ENCODE data around the gene RRP7A. TPM values are rescaled to one million over a fixed set of nuclear protein-coding genes. Genes with fewer than 3 reads are reported as not detected.
"Not testable (repeated sequence)": the region's sequence is repeated elsewhere in the genome, so short reads cannot be mapped to it uniquely, and the experiment has no call there.

The RRP7A gene
- total and polyA plus RNA-seq, 2 donors (not counting 3 experiments of a cell fraction or from before 2014, with no cell fraction given): 35.3 to 83.7 TPM

GRCh38 chr22:42553475-42554361 is 34.1 kb upstream of the RRP7A start, which contains the start of gene SERHL2:
SERHL2 (plus strand) TSS chr22:42553956; CDS start chr22:42554021, 65 bp downstream.
- FAIRE-seq (peak; percentile 95), DNase-seq (ENCODE audit: low read depth, low spot score) (peak; percentile 87)
- intact Hi-C loops (cut with micrococcal nuclease): loop anchor here (2.0 kb wide), 2 partner anchors 21 to 35 kb away; partner anchors contain the start of gene RRP7A
- dilution Hi-C loops (cut with MboI; ENCODE audit: extremely low pct_ligation_motif_present, low sequenced_read_pairs): no loop called here
- Histone ChIP-seq H3K9ac (replicated peaks; ENCODE audit: extremely low read depth, insufficient read depth, low read length) (peak within 1 kb of the TSS; percentile 49), H3K27ac (ENCODE audit: insufficient read depth, low read depth, low read length) (no peak within 1 kb of the TSS), H4K20me1 (replicated peaks; ENCODE audit: control insufficient read depth, extremely low read depth, insufficient read depth, low read length) (no peaks in the 10 kb centered on the region), H3K36me3 (ENCODE audit: control insufficient read depth in 2 of 2, extremely low read depth in 1 of 2, insufficient read depth in 2 of 2, low read length in 2 of 2) (no peaks in the 10 kb centered on the region), H3K4me1 (ENCODE audit: control insufficient read depth, extremely low read depth, insufficient read depth, low read length) (no peaks in the 10 kb centered on the region), H3K4me3 (replicated peaks in 1 of 3; ENCODE audit: insufficient read depth in 1 of 3, low read depth in 1 of 3, low read length in 3 of 3) (peak within 1 kb of the TSS; percentile 47 to 60 (median 49)), H2AFZ (ENCODE audit: low read depth, low read length) (peak within 1 kb of the TSS; percentile 67), H3K9me3 (replicated peaks; ENCODE audit: control insufficient read depth, insufficient read depth, low read length) (no peaks in the 10 kb centered on the region), H3K79me2 (ENCODE audit: control insufficient read depth, insufficient read depth, low read length) (no peaks in the 10 kb centered on the region), H3K9me1 (replicated peaks; ENCODE audit: control insufficient read depth, extremely low read depth, insufficient read depth, low read length) (no peaks in the 10 kb centered on the region), H3K27me3 (ENCODE audit: control insufficient read depth in 2 of 2, insufficient read depth in 2 of 2, low read length in 2 of 2) (peaks cover 0 to 9% of the 10 kb centered on the region in 2 experiments), H3K4me2 (ENCODE audit: insufficient read depth, low read length) (peak within 1 kb of the TSS; percentile 75)
- ChIA-PET POLR2A (no interaction called here), CTCF (interaction anchor here (2.0 kb wide), 1 partner anchor 41 kb away, joined by 7 read pairs; no protein-coding TSS in a partner anchor)
- BruUV-seq (replicated peaks): no TSS peak
- TF ChIP-seq FOS (IDR thresholded peaks at IDR 0.05; ENCODE audit: borderline replicate concordance, insufficient read depth, low read length): no peak
- TF ChIP-seq, protein P1, sequence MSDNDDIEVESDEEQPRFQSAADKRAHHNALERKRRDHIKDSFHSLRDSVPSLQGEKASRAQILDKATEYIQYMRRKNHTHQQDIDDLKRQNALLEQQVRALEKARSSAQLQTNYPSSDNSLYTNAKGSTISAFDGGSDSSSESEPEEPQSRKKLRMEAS (IDR thresholded peaks at IDR 0.05; ENCODE audit: insufficient read depth, insufficient read length): no peak
- no peak for TF ChIP-seq EZH2 (IDR thresholded peaks at IDR 0.05; ENCODE audit: borderline replicate concordance, low read depth, low read length, severe bottlenecking)
- TF ChIP-seq POLR2A (IDR thresholded peaks at IDR 0.05; ENCODE audit: low read depth, low read length): no peak
- no peak for TF ChIP-seq MYC (IDR thresholded peaks at IDR 0.05; ENCODE audit: low read depth, low read length)
- TF ChIP-seq, protein P2, sequence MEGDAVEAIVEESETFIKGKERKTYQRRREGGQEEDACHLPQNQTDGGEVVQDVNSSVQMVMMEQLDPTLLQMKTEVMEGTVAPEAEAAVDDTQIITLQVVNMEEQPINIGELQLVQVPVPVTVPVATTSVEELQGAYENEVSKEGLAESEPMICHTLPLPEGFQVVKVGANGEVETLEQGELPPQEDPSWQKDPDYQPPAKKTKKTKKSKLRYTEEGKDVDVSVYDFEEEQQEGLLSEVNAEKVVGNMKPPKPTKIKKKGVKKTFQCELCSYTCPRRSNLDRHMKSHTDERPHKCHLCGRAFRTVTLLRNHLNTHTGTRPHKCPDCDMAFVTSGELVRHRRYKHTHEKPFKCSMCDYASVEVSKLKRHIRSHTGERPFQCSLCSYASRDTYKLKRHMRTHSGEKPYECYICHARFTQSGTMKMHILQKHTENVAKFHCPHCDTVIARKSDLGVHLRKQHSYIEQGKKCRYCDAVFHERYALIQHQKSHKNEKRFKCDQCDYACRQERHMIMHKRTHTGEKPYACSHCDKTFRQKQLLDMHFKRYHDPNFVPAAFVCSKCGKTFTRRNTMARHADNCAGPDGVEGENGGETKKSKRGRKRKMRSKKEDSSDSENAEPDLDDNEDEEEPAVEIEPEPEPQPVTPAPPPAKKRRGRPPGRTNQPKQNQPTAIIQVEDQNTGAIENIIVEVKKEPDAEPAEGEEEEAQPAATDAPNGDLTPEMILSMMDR (IDR thresholded peaks at IDR 0.05; ENCODE audit: extremely low read depth in 1 of 2, insufficient read depth in 1 of 2, low read depth in 1 of 2, low read length in 2 of 2): no peak
- TF ChIP-seq GATA2 (IDR thresholded peaks at IDR 0.05; ENCODE audit: insufficient read depth, insufficient read length, low read depth, low read length): no peak
- TF ChIP-seq POLR2AphosphoS5 (IDR thresholded peaks at IDR 0.05; ENCODE audit: insufficient read depth, low read depth, low read length): peak; percentile 29

GRCh38 chr22:42552294-42552647 is 32.7 kb upstream of the RRP7A start:
- CTCF ChIA-PET: interaction anchor here (0.6 to 2.0 kb wide), 6 partner anchors 8 to 41 kb away, joined by 3 to 8 read pairs (median 6); no protein-coding TSS in a partner anchor
- FAIRE-seq, POLR2A ChIA-PET: not testable (repeated sequence)

More at GRCh38 chr22:42552294-42552647, 32.7 kb upstream of the RRP7A start:
- dilution Hi-C loops (cut with MboI; ENCODE audit: extremely low pct_ligation_motif_present, low sequenced_read_pairs); BruUV-seq (replicated peaks); DNase-seq (ENCODE audit: low read depth, low spot score); H3K4me3 ChIP-seq (replicated peaks in 1 of 3; ENCODE audit: insufficient read depth in 1 of 3, low read depth in 1 of 3, low read length in 3 of 3); H3K9me3 ChIP-seq (replicated peaks; ENCODE audit: control insufficient read depth, insufficient read depth, low read length); H4K20me1 ChIP-seq (replicated peaks; ENCODE audit: control insufficient read depth, extremely low read depth, insufficient read depth, low read length); H3K9me1 ChIP-seq (replicated peaks; ENCODE audit: control insufficient read depth, extremely low read depth, insufficient read depth, low read length); H3K9ac ChIP-seq (replicated peaks; ENCODE audit: extremely low read depth, insufficient read depth, low read length); H3K79me2 ChIP-seq (ENCODE audit: control insufficient read depth, insufficient read depth, low read length); H3K27me3 ChIP-seq (ENCODE audit: control insufficient read depth in 2 of 2, insufficient read depth in 2 of 2, low read length in 2 of 2); H3K27ac ChIP-seq (ENCODE audit: insufficient read depth, low read depth, low read length); H3K4me2 ChIP-seq (ENCODE audit: insufficient read depth, low read length); H3K4me1 ChIP-seq (ENCODE audit: control insufficient read depth, extremely low read depth, insufficient read depth, low read length); H3K36me3 ChIP-seq (ENCODE audit: control insufficient read depth in 2 of 2, extremely low read depth in 1 of 2, insufficient read depth in 2 of 2, low read length in 2 of 2); H2AFZ ChIP-seq (ENCODE audit: low read depth, low read length): not testable (repeated sequence)
- intact Hi-C loops (cut with micrococcal nuclease): loop anchor here (2.0 kb wide), 2 partner anchors 19 to 33 kb away; partner anchors contain the start of gene RRP7A
